ENCODE data around the gene TCEAL5.

TCEAL5 gene

GRCh38 chrX:103240155-103240554 lies 36.4 kb downstream of the TCEAL5 start:
- no peak for TF ChIP-seq RAD21 (IDR thresholded peaks at IDR 0.05; ENCODE audit: low read depth)
- TF ChIP-seq EP300 (IDR thresholded peaks at IDR 0.05; ENCODE audit: borderline replicate concordance), result no peak
- TF ChIP-seq ZBTB7A (IDR thresholded peaks at IDR 0.05; ENCODE audit: low read depth), result no peak
- TF ChIP-seq EGR1 (IDR thresholded peaks at IDR 0.05), result no peak
- no peak for TF ChIP-seq REST (IDR thresholded peaks at IDR 0.05; ENCODE audit: low read depth)
- no peak for TF ChIP-seq NFIC (IDR thresholded peaks at IDR 0.05)
- TF ChIP-seq USF1 (IDR thresholded peaks at IDR 0.05), result no peak
- TF ChIP-seq YY1 (IDR thresholded peaks at IDR 0.05; ENCODE audit: low read depth), result no peak
- no peak for TF ChIP-seq TAF1 (IDR thresholded peaks at IDR 0.05; ENCODE audit: low read depth)
- TF ChIP-seq CREB1 (IDR thresholded peaks at IDR 0.05; ENCODE audit: low read depth), result no peak
- no peak for TF ChIP-seq FOXM1 (IDR thresholded peaks at IDR 0.05; ENCODE audit: borderline replicate concordance, low read depth)

- TF ChIP-seq FOXM1 (IDR thresholded peaks at IDR 0.05; ENCODE audit: borderline replicate concordance, low read depth) (no peak), CEBPB (IDR thresholded peaks at IDR 0.05) (no peak), CREB1 (IDR thresholded peaks at IDR 0.05; ENCODE audit: low read depth) (no peak), EGR1 (IDR thresholded peaks at IDR 0.05) (no peak), REST (IDR thresholded peaks at IDR 0.05; ENCODE audit: low read depth) (no peak), USF1 (IDR thresholded peaks at IDR 0.05) (no peak), TCF12 (IDR thresholded peaks at IDR 0.05; ENCODE audit: low read depth) (no peak), NFIC (IDR thresholded peaks at IDR 0.05) (no peak), MAX (IDR thresholded peaks at IDR 0.05) (no peak)
Measured at GRCh38 chrX:103236296-103236695, 40.3 kb downstream of the TCEAL5 start.

- TF ChIP-seq CREB1 (IDR thresholded peaks at IDR 0.05; ENCODE audit: low read depth), result no peak
- TF ChIP-seq NFIC (IDR thresholded peaks at IDR 0.05), result no peak
Measured at GRCh38 chrX:103234869-103235268, 41.7 kb downstream of the TCEAL5 start.

GRCh38 chrX:103233263-103233662 lies 43.3 kb downstream of the TCEAL5 start:
- TF ChIP-seq USF1 (IDR thresholded peaks at IDR 0.05), result no peak
- TF ChIP-seq YY1 (IDR thresholded peaks at IDR 0.05; ENCODE audit: low read depth), result no peak
- TF ChIP-seq ZBTB7A (IDR thresholded peaks at IDR 0.05; ENCODE audit: low read depth), result no peak
- no peak for TF ChIP-seq EP300 (IDR thresholded peaks at IDR 0.05; ENCODE audit: borderline replicate concordance)
- no peak for TF ChIP-seq REST (IDR thresholded peaks at IDR 0.05; ENCODE audit: low read depth)
- TF ChIP-seq FOXM1 (IDR thresholded peaks at IDR 0.05; ENCODE audit: borderline replicate concordance, low read depth), result no peak
- no peak for TF ChIP-seq EGR1 (IDR thresholded peaks at IDR 0.05)
- no peak for TF ChIP-seq MAX (IDR thresholded peaks at IDR 0.05)
- no peak for TF ChIP-seq CREB1 (IDR thresholded peaks at IDR 0.05; ENCODE audit: low read depth)
- no peak for TF ChIP-seq TEAD4 (IDR thresholded peaks at IDR 0.05)
- TF ChIP-seq NFIC (IDR thresholded peaks at IDR 0.05), result no peak
- TF ChIP-seq TAF1 (IDR thresholded peaks at IDR 0.05; ENCODE audit: low read depth), result no peak
- no peak for TF ChIP-seq CEBPB (IDR thresholded peaks at IDR 0.05)
- no peak for TF ChIP-seq TCF12 (IDR thresholded peaks at IDR 0.05; ENCODE audit: low read depth)
- no peak for TF ChIP-seq RAD21 (IDR thresholded peaks at IDR 0.05; ENCODE audit: low read depth)

All from Ishikawa (cell line).